GM10847 (cell line): Measurements from ENCODE around the gene SARNP.

Source experiments
- POLR2A ChIP-seq: IDR thresholded peaks from 2 replicates; pipeline ENCODE4 v1.6.1; 2011; ENCODE audit not compliant: insufficient read length; ENCODE audit errors: extremely low read depth

Gene SARNP

GRCh38 chr12:55728186-55728938, 89.2 kb downstream of the SARNP start:
- TF ChIP-seq POLR2A, result no peak

GRCh38 chr12:55727643-55728185, 89.8 kb downstream of the SARNP start:
- TF ChIP-seq POLR2A, result no peak

GRCh38 chr12:55726971-55727370, 90.6 kb downstream of the SARNP start:
- no peak for TF ChIP-seq POLR2A

- no peak for TF ChIP-seq POLR2A
Measured at GRCh38 chr12:55725556-55725955, 92.0 kb downstream of the SARNP start.

GRCh38 chr12:55724940-55725309, 92.6 kb downstream of the SARNP start:
- TF ChIP-seq POLR2A, result no peak

- TF ChIP-seq POLR2A, result no peak
Measured at GRCh38 chr12:55724226-55724939, 93.1 kb downstream of the SARNP start.

- no peak for TF ChIP-seq POLR2A
Measured at GRCh38 chr12:55723516-55724225, 93.9 kb downstream of the SARNP start.

GRCh38 chr12:55722948-55723347, 94.6 kb downstream of the SARNP start:
- no peak for TF ChIP-seq POLR2A

- no peak for TF ChIP-seq POLR2A
Measured at GRCh38 chr12:55721601-55722213, 95.8 kb downstream of the SARNP start.

- TF ChIP-seq POLR2A, result no peak
Measured at GRCh38 chr12:55720894-55721444, 96.6 kb downstream of the SARNP start.

- TF ChIP-seq POLR2A, result no peak
Measured at GRCh38 chr12:55720071-55720564, 97.4 kb downstream of the SARNP start, which contains the start of gene RDH5. Gene RDH5 (plus strand): TSS chr12:55720393. CDS start chr12:55721185, 792 bp downstream.

GRCh38 chr12:55719371-55719770, 98.2 kb downstream of the SARNP start:
- no peak for TF ChIP-seq POLR2A

- TF ChIP-seq POLR2A, result no peak
Measured at GRCh38 chr12:55718624-55719275, 98.8 kb downstream of the SARNP start.

GRCh38 chr12:55718015-55718414, 99.5 kb downstream of the SARNP start:
- no peak for TF ChIP-seq POLR2A
